Fibroblast of pulmonary artery (primary cell): ENCODE results near the gene PRKCG.
A peak's percentile ranks its signal among the peaks of the same experiment; 100 is the strongest.

ENCODE experiments used
- DNase-seq: peaks from one replicate; pipeline ENCODE4 v3.0.0-alpha.2; 2010; ENCODE audit warnings: low read depth
- H3K4me3 ChIP-seq: replicated peaks from 2 replicates; pipeline ENCODE4 v1.5.1; 2011; ENCODE audit warnings: low read depth, mild to moderate bottlenecking, control low read depth, low read length, moderate library complexity
- CTCF ChIP-seq: IDR thresholded peaks from 2 replicates; pipeline ENCODE4 v1.5.1; 2011; ENCODE audit warnings: mild to moderate bottlenecking, control low read depth, low read length, inconsistent platforms; ENCODE audit errors: missing control alignments

PRKCG gene

GRCh38 chr19:53908106-53908934, 26.3 kb downstream of the PRKCG start:
- no peak for TF ChIP-seq CTCF
- DNase-seq: peak; percentile 71
- peak overlapping the region; percentile 68 for H3K4me3 ChIP-seq

DNA sequence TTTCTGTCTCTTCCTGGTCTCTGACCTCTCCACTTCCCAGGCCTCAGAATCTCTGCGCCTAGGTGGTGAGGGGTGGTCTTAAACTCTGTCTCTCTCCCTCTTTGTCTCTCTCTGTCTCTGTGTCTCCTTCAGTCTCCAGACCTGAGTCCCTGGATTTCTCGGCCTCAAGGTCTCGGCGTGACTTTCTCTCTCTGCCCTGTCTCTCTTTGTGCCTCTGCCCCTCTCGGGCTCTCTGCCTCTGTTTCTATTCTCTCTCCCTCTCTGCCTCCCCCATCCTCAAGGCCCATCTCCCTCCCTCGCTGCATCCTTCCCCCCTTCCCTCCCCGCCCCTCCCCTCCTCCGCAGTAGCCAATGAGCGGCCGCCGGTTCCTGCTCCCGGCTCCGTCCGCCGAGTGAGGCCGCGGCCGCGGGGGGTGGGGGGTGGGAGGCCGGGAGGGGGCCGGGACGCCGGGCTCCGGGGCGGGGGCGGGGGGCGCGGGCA, 27.0 kb downstream of the PRKCG start, which contains the start of gene CACNG7:
Gene CACNG7, plus strand, starts transcription at position 344 of the 481 bp plus-strand sequence. CDS start 3,554 bp downstream, outside the sequence.
- peak; percentile 26 for DNase-seq
- no peak for TF ChIP-seq CTCF
- H3K4me3 ChIP-seq: peak within 1 kb of the TSS; percentile 68

GRCh38 chr19:53909471-53910169, 27.6 kb downstream of the PRKCG start:
- no peak for DNase-seq
- TF ChIP-seq CTCF: no peak
- peak overlapping the region; percentile 68 for H3K4me3 ChIP-seq

- peak overlapping the region; percentile 68 for H3K4me3 ChIP-seq
- DNase-seq: peak; percentile 17
- no peak for TF ChIP-seq CTCF
These were observed 28.1 kb downstream of the PRKCG start for GRCh38 chr19:53910170-53910518.

DNA sequence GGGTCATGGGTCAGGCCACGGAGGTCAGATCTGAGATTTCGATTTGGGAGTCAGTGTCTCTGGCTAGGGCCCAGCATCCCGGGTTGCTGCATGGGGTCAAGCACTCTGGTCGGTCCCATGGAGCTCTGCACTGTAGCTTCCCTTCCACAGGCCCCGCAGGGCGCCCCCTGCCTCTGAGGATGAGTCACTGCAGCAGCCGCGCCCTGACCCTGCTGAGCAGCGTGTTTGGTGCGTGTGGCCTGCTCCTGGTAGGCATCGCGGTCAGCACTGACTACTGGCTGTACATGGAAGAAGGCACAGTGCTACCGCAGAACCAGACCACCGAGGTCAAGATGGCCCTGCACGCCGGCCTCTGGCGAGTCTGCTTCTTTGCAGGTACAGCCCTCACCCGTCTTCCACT, 30.7 kb downstream of the PRKCG start:
- H3K4me3 ChIP-seq: no peak overlapping the region

GRCh38 chr19:53915000-53915399, 33.0 kb downstream of the PRKCG start:
- DNase-seq: no peak
- no peak overlapping the region for H3K4me3 ChIP-seq
- TF ChIP-seq CTCF: no peak

More for the DNA sequence above, 30.7 kb downstream of the PRKCG start:
- DNase-seq: no peak
- peak; percentile 30 for TF ChIP-seq CTCF
